ENCODE measurements around the gene IZUMO2.
"Not testable (repeated sequence)": the region's sequence is repeated elsewhere in the genome, so short reads cannot be mapped to it uniquely, and the experiment has no call there.

DNA sequence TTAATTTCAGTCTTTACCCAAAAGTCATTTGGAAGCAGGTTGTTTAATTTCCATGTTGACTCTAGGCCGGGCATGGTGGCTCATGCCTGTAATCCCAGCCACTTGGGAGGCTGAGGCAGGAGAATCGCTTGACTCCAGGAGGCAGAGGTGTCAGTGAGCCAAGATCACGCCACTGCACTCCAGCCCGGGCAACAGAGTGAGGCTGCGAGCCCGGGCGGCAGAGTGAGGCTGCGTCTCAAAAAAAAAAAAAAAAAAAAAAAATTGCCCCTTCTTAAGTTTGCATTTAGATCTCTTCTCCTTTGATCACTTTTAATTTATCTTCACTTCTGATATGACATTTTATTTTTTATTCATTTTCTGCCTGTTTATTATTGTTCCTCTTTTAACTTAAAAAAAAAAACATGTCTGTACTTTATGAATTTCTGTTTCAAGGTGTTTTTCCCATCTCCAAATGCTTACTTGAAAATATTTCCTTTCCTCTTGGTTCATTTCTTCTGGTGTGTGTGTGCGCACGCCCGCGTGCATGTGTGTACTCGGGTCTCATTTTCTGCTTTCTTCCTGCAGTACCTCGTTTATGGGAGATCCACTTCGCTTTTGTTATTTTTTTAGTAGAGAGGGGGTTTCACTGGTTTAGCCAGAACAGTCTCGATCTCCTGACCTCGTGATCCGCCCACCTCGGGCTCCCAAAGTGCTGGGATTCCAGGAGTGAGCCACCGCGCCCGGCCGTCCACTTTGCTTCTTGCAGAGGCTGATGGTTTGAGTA, 26.3 kb downstream of the IZUMO2 start:
- TF ChIP-seq HDGF (IDR thresholded peaks at IDR 0.05); DPF2 (IDR thresholded peaks at IDR 0.05); FOS (IDR thresholded peaks at IDR 0.05; ENCODE audit: borderline replicate concordance, extremely low read depth, insufficient read length); GATAD2B (conservative IDR thresholded peaks at IDR 0.05; ENCODE audit: low read depth); FOXK2 (IDR thresholded peaks at IDR 0.05); SUZ12 (IDR thresholded peaks at IDR 0.05; ENCODE audit: unreplicated experiment); CHD1 (IDR thresholded peaks at IDR 0.05; ENCODE audit: low read depth, low read length); ZNF274 (IDR thresholded peaks at IDR 0.05; ENCODE audit: insufficient read depth, insufficient read length); EZH2 (IDR thresholded peaks at IDR 0.05; ENCODE audit: borderline replicate concordance, control insufficient read depth, low read depth, low read length); JUND (IDR thresholded peaks at IDR 0.05; ENCODE audit: low read depth, low read length); NFYB (IDR thresholded peaks at IDR 0.05; ENCODE audit: insufficient read depth, low read depth, low read length): not testable (repeated sequence)
- TF ChIP-seq, protein P1, sequence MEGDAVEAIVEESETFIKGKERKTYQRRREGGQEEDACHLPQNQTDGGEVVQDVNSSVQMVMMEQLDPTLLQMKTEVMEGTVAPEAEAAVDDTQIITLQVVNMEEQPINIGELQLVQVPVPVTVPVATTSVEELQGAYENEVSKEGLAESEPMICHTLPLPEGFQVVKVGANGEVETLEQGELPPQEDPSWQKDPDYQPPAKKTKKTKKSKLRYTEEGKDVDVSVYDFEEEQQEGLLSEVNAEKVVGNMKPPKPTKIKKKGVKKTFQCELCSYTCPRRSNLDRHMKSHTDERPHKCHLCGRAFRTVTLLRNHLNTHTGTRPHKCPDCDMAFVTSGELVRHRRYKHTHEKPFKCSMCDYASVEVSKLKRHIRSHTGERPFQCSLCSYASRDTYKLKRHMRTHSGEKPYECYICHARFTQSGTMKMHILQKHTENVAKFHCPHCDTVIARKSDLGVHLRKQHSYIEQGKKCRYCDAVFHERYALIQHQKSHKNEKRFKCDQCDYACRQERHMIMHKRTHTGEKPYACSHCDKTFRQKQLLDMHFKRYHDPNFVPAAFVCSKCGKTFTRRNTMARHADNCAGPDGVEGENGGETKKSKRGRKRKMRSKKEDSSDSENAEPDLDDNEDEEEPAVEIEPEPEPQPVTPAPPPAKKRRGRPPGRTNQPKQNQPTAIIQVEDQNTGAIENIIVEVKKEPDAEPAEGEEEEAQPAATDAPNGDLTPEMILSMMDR (IDR thresholded peaks at IDR 0.05 in 2 of 3, conservative IDR thresholded peaks at IDR 0.05 in 1 of 3; ENCODE audit: control insufficient read depth in 2 of 3, extremely low read depth in 1 of 3, insufficient read depth in 1 of 3, low read depth in 3 of 3, low read length in 3 of 3): not testable (repeated sequence)
- TF ChIP-seq, protein P2, sequence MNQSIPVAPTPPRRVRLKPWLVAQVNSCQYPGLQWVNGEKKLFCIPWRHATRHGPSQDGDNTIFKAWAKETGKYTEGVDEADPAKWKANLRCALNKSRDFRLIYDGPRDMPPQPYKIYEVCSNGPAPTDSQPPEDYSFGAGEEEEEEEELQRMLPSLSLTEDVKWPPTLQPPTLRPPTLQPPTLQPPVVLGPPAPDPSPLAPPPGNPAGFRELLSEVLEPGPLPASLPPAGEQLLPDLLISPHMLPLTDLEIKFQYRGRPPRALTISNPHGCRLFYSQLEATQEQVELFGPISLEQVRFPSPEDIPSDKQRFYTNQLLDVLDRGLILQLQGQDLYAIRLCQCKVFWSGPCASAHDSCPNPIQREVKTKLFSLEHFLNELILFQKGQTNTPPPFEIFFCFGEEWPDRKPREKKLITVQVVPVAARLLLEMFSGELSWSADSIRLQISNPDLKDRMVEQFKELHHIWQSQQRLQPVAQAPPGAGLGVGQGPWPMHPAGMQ (IDR thresholded peaks at IDR 0.05; ENCODE audit: borderline replicate concordance): not testable (repeated sequence)
- TF ChIP-seq, protein P3, sequence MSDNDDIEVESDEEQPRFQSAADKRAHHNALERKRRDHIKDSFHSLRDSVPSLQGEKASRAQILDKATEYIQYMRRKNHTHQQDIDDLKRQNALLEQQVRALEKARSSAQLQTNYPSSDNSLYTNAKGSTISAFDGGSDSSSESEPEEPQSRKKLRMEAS (IDR thresholded peaks at IDR 0.05; ENCODE audit: low read depth, low read length): not testable (repeated sequence)

Measured in GM12878 (cell line).